Stimulated activated CD4-positive, alpha-beta T cell treated with anti-CD3 and anti-CD28 coated beads, Interleukin-4, amount 100 ng/mL, for 48 hours (primary cell): ENCODE measurements around the gene FAM162B.
"Not testable (repeated sequence)": the region's sequence is repeated elsewhere in the genome, so short reads cannot be mapped to it uniquely, and the experiment has no call there.

ENCODE experiments used
- DNase-seq, 2 donors: peaks; one replicate each; pipeline ENCODE4 v3.0.0-alpha.2; 2020; ENCODE audit warnings: low read depth in 2 of 2

Gene FAM162B

GRCh38 chr6:116726947-116727346 is 38.6 kb downstream of the FAM162B start:
- no peak for DNase-seq

- no peak for DNase-seq
These were observed 50.8 kb downstream of the FAM162B start for GRCh38 chr6:116714761-116715160.

GRCh38 chr6:116714296-116714695 is 51.2 kb downstream of the FAM162B start:
- no peak for DNase-seq

GRCh38 chr6:116705917-116706316 is 59.6 kb downstream of the FAM162B start:
- DNase-seq, result no peak

GRCh38 chr6:116703888-116704287 is 61.6 kb downstream of the FAM162B start:
- DNase-seq, result not testable (repeated sequence)
